Esophagus muscularis mucosa (tissue), 3 donors: ENCODE data around the gene ABCC4.

ENCODE experiments used
- POLR2AphosphoS5 ChIP-seq, 2 donors: sonication (generic); formaldehyde crosslinking; IDR thresholded peaks; one replicate each; pipeline ENCODE4 v1.6.1; 2017; ENCODE audit warnings: antibody characterized with exemption in 2 of 2
- TF ChIP-seq, protein P1 (sequence below), 3 experiments: fragments of 200-600 bp in 2 of 3; fragments of 450-650 bp in 1 of 3; sonication (generic) in 2 of 3; IDR thresholded peaks; one replicate each; pipeline ENCODE4 v1.5.1; 2017 to 2019; ENCODE audit warnings: antibody characterized with exemption in 3 of 3, mild to moderate bottlenecking in 2 of 3, moderate library complexity in 1 of 3

DNA sequence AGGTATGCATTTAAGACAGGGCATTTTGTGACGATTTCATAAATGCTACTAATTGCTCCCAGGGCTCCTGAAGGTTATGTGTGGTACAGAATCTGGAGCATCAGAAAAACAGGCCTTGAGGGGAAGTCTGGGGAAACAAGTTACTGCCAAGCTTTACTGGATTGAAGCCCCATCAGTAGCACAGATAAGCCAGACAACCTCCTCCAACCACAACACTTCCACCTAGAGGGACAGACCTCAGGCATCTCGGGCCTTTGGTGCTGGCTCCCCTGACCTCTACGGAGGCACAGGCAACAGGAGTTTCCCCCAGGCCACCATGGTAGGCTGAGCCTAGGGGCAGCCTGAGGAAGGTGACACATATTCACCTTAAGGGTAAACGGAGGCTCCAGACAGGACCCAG, 54.1 kb downstream of the ABCC4 start:
- TF ChIP-seq POLR2AphosphoS5 (IDR thresholded peaks at IDR 0.05) = no peak
- TF ChIP-seq, protein P1, sequence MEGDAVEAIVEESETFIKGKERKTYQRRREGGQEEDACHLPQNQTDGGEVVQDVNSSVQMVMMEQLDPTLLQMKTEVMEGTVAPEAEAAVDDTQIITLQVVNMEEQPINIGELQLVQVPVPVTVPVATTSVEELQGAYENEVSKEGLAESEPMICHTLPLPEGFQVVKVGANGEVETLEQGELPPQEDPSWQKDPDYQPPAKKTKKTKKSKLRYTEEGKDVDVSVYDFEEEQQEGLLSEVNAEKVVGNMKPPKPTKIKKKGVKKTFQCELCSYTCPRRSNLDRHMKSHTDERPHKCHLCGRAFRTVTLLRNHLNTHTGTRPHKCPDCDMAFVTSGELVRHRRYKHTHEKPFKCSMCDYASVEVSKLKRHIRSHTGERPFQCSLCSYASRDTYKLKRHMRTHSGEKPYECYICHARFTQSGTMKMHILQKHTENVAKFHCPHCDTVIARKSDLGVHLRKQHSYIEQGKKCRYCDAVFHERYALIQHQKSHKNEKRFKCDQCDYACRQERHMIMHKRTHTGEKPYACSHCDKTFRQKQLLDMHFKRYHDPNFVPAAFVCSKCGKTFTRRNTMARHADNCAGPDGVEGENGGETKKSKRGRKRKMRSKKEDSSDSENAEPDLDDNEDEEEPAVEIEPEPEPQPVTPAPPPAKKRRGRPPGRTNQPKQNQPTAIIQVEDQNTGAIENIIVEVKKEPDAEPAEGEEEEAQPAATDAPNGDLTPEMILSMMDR (IDR thresholded peaks at IDR 0.05) = no peak
